ENCODE measurements around the gene AGBL4. TPM values are rescaled to one million over a fixed set of nuclear protein-coding genes. Genes with fewer than 3 reads are reported as not detected.

The AGBL4 gene
- total and polyA plus RNA-seq, 9 of the 15 experiments (the other 6 are each of a cell fraction or from before 2014, with no cell fraction given) = 0.11 TPM; not detected in 7

DNA sequence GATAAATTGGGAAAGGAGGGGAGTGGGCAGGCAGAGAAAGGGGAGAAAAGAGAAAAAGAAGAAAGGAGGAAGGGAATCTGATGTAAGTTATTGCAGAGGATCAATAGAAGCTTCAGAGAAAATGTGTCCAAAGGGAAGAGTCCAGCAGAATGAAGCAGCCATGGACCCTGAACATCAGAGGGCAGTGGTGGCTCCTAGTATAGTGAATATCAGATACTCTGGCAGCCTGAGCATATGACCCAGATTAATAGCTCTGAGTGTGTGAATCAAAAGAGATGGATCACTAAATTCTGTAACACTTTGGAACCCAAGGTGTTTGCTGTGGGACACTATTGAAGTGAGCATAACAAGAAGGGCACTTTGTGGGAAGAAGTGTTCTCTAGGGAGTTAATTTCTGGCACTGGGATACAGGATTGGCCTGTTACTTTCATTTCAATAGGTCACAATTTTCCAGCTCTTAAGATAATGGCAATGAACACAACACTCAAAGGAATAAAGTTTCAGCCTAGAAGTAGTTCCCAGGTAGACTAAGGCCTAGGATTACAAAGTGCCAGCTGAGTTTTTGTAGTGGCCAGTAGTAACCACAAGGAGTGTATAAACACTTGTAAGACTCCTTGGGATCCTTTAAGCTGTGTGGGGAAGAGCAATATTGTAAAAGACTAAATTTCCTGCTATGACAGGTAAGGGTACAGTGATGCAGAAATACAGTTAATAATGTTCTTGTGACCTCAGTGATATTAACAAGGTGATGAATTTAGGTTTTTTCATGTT, 1082.6 kb downstream of the AGBL4 start (continued):
- TF ChIP-seq ZNF318 (IDR thresholded peaks at IDR 0.05; ENCODE audit: borderline replicate concordance in 1 of 2, low read depth in 1 of 2) = no peak
- no peak for TF ChIP-seq NBN (IDR thresholded peaks at IDR 0.05; ENCODE audit: low read depth)
- no peak for TF ChIP-seq PTTG1 (tag; IDR thresholded peaks at IDR 0.05; ENCODE audit: low read depth)
